Neural progenitor cell (in vitro differentiated cells): ENCODE data around the gene PDGFRA. TPM values are rescaled to one million over a fixed set of nuclear protein-coding genes. Genes with fewer than 3 reads are reported as not detected.

Experiments used
- DNase-seq: peaks from one replicate; pipeline ENCODE4 v3.0.0-alpha.2; 2016; ENCODE audit warnings: low spot score
- H2AFZ ChIP-seq: fragments of 200-600 bp; sonication (generic); replicated peaks from 2 replicates; pipeline ENCODE4 v1.6.1; 2016; ENCODE audit warnings: antibody characterized with exemption
- H3F3A ChIP-seq: fragments of 200-600 bp; sonication (generic); 2 replicates; pipeline ENCODE4 v1.6.1; 2016; ENCODE audit warnings: antibody characterized with exemption, low read depth
- H3K27ac ChIP-seq: fragments of 200-600 bp; sonication (generic); 2 replicates; pipeline ENCODE4 v1.5.1; 2016; ENCODE audit warnings: mild to moderate bottlenecking
- H3K27me3 ChIP-seq: fragments of 200-600 bp; sonication (generic); 2 replicates; pipeline ENCODE4 v1.6.1; 2016; ENCODE audit warnings: mild to moderate bottlenecking, moderate library complexity
- H3K36me3 ChIP-seq: fragments of 200-600 bp; sonication (generic); 2 replicates; pipeline ENCODE4 v1.5.1; 2016
- H3K4me1 ChIP-seq: fragments of 200-600 bp; sonication (generic); 2 replicates; pipeline ENCODE4 v1.6.1; 2016; ENCODE audit warnings: mixed run types
- H3K4me2 ChIP-seq: fragments of 200-600 bp; sonication (generic); 2 replicates; pipeline ENCODE4 v1.6.1; 2016
- H3K4me3 ChIP-seq: fragments of 200-600 bp; sonication (generic); 2 replicates; pipeline ENCODE4 v1.5.1; 2016
- H3K79me2 ChIP-seq: fragments of 200-600 bp; sonication (generic); 2 replicates; pipeline ENCODE4 v1.6.1; 2016; ENCODE audit warnings: low read depth
- H3K9ac ChIP-seq: fragments of 200-600 bp; sonication (generic); 2 replicates; pipeline ENCODE4 v1.6.1; 2016
- H3K9me3 ChIP-seq: fragments of 200-600 bp; sonication (generic); 2 replicates; pipeline ENCODE4 v1.5.1; 2016; ENCODE audit warnings: low read depth
- H4K20me1 ChIP-seq: fragments of 200-600 bp; sonication (generic); 2 replicates; pipeline ENCODE4 v1.6.1; 2016; ENCODE audit warnings: low read depth
- H3K27ac Mint-ChIP-seq: 3 replicates; pipeline ENCODE4 v1.8.0; 2021; ENCODE audit warnings: mixed read lengths
- H3K27me3 Mint-ChIP-seq: 2 replicates; pipeline ENCODE4 v1.8.0; 2022; ENCODE audit warnings: low read depth, mild to moderate bottlenecking, inconsistent platforms, moderate library complexity, mixed read lengths; ENCODE audit not compliant: insufficient read depth
- H3K36me3 Mint-ChIP-seq: 3 replicates; pipeline ENCODE4 v1.8.0; 2021; ENCODE audit warnings: mixed read lengths
- H3K4me1 Mint-ChIP-seq: 3 replicates; pipeline ENCODE4 v1.8.0; 2021; ENCODE audit warnings: mixed read lengths
- H3K4me3 Mint-ChIP-seq: 3 replicates; pipeline ENCODE4 v1.8.0; 2021; ENCODE audit warnings: mild to moderate bottlenecking, moderate library complexity, mixed read lengths
- H3K9me3 Mint-ChIP-seq: 3 replicates; pipeline ENCODE4 v1.8.0; 2020; ENCODE audit warnings: mixed read lengths
- EZH2 ChIP-seq: fragments of 200-600 bp; sonication (generic); IDR thresholded peaks from 2 replicates; pipeline ENCODE4 v1.6.1; 2017; ENCODE audit warnings: antibody characterized with exemption, mild to moderate bottlenecking, moderate library complexity
- EZH2phosphoT487 ChIP-seq: fragments of 200-600 bp; sonication (generic); IDR thresholded peaks from 2 replicates; pipeline ENCODE4 v1.6.1; 2017; ENCODE audit warnings: antibody characterized with exemption
- total RNA-seq: library from RNA; depleted of rRNA; stranded (reverse); fragments of >200 nt; gene quantifications from 2 replicates; pipeline ENCODE4 v1.2.3, GENCODE V29; 2015; ENCODE audit warnings: low replicate concordance
- TF ChIP-seq, protein P1 (sequence below): fragments of 200-600 bp; sonication (generic); IDR thresholded peaks from 2 replicates; pipeline ENCODE4 v1.5.1; 2017; ENCODE audit warnings: antibody characterized with exemption, mild to moderate bottlenecking

Gene PDGFRA
- total RNA-seq, 1 donor from 2014 or later = 2.1 TPM

DNA sequence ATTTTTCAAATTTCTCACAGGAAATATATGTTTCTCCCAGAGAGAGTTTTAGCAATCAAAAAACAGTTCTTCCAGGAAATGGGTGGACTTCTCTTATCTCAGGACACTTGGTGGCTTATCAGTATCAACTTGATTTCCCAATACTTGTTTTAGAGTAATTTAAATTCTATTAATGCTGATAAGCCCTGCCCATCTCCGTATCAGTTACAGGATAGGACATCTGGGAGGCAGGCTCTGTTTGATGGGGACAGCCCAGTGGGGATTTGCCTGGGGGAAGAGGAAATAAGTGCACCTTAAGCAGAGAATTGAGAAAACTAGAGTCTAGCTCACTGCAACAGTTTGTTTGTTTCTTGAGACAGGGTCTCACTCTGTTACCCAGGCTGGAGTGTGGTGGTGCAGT lies 43.2 kb upstream of the PDGFRA start:
- no peaks in the 10 kb centered on the region for H3K27me3 ChIP-seq
- H3K9me3 ChIP-seq = no peaks in the 10 kb centered on the region
- no peak overlapping the region for H3K4me3 Mint-ChIP-seq
- no peaks in the 10 kb centered on the region for H3K79me2 ChIP-seq
- no peak overlapping the region for H3K9ac ChIP-seq
- H3K27me3 Mint-ChIP-seq = no peaks in the 10 kb centered on the region
- H3K4me1 ChIP-seq = no peaks in the 10 kb centered on the region
- H3K36me3 Mint-ChIP-seq = no peaks in the 10 kb centered on the region
- no peak for DNase-seq
- H3K4me3 ChIP-seq = no peak overlapping the region
- H3F3A ChIP-seq = no peaks in the 10 kb centered on the region
- H3K9me3 Mint-ChIP-seq = no peaks in the 10 kb centered on the region
- no peak overlapping the region for H3K4me2 ChIP-seq
- no peaks in the 10 kb centered on the region for H4K20me1 ChIP-seq
- no peaks in the 10 kb centered on the region for H3K4me1 Mint-ChIP-seq
- no peak overlapping the region for H3K27ac Mint-ChIP-seq
- H2AFZ ChIP-seq = no peak overlapping the region
- TF ChIP-seq EZH2 (no peak), EZH2phosphoT487 (no peak)
- TF ChIP-seq, protein P1, sequence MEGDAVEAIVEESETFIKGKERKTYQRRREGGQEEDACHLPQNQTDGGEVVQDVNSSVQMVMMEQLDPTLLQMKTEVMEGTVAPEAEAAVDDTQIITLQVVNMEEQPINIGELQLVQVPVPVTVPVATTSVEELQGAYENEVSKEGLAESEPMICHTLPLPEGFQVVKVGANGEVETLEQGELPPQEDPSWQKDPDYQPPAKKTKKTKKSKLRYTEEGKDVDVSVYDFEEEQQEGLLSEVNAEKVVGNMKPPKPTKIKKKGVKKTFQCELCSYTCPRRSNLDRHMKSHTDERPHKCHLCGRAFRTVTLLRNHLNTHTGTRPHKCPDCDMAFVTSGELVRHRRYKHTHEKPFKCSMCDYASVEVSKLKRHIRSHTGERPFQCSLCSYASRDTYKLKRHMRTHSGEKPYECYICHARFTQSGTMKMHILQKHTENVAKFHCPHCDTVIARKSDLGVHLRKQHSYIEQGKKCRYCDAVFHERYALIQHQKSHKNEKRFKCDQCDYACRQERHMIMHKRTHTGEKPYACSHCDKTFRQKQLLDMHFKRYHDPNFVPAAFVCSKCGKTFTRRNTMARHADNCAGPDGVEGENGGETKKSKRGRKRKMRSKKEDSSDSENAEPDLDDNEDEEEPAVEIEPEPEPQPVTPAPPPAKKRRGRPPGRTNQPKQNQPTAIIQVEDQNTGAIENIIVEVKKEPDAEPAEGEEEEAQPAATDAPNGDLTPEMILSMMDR = no peak
- no peaks in the 10 kb centered on the region for H3K36me3 ChIP-seq
- H3K27ac ChIP-seq = no peak overlapping the region

DNA sequence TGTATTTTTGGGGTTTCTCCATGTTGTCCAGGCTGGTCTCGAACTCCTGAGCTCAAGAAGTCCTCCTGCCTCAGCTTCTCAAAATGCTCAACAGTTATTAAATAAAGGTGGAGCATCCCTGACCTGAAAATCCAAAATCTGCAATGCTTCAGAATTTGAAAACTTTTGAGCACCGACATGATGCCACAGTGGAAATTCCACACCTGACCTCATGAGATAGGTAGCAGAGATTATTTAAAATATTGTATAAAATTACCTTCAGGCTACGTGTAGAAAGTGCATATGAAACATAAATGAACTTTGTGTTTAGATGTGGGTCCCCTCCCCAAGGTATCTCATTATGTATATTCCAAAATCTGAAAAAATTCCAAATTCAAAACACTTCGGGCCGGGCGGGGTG lies 42.7 kb upstream of the PDGFRA start:
- no peaks in the 10 kb centered on the region for H4K20me1 ChIP-seq
- no peaks in the 10 kb centered on the region for H3K4me1 ChIP-seq
- Mint-ChIP-seq H3K27me3 (no peaks in the 10 kb centered on the region), H3K27ac (no peak overlapping the region), H3K9me3 (no peaks in the 10 kb centered on the region), H3K4me1 (no peaks in the 10 kb centered on the region), H3K36me3 (no peaks in the 10 kb centered on the region), H3K4me3 (no peak overlapping the region)
- H3K4me2 ChIP-seq = no peak overlapping the region
- no peaks in the 10 kb centered on the region for H3F3A ChIP-seq
- no peaks in the 10 kb centered on the region for H3K9me3 ChIP-seq
- no peaks in the 10 kb centered on the region for H3K79me2 ChIP-seq
- no peak overlapping the region for H3K9ac ChIP-seq
- H3K27me3 ChIP-seq = no peaks in the 10 kb centered on the region
- no peaks in the 10 kb centered on the region for H3K36me3 ChIP-seq
- no peak overlapping the region for H3K27ac ChIP-seq
- no peak for DNase-seq
- no peak for TF ChIP-seq EZH2
- no peak overlapping the region for H2AFZ ChIP-seq
- H3K4me3 ChIP-seq = no peak overlapping the region

DNA sequence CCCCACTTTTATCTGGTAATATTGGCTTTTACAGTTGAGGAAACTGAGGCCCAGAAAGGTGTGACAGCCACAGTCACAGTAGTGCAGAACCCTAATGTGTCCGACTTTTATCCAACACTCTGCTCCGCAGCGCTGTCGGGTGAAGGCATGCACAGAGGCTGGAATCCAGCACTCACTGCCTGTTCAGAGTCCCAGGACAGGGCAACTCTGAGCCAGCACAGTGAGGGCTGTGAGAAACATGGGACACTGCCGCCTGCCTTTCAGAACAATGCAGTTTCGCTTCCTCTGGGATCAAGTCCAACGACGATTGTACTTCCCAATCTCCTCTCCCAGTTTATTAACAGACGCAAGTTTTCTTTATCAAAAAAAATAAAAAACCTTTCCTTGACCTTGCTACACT lies 41.9 kb upstream of the PDGFRA start:
- H3K27me3 Mint-ChIP-seq = no peaks in the 10 kb centered on the region

DNA sequence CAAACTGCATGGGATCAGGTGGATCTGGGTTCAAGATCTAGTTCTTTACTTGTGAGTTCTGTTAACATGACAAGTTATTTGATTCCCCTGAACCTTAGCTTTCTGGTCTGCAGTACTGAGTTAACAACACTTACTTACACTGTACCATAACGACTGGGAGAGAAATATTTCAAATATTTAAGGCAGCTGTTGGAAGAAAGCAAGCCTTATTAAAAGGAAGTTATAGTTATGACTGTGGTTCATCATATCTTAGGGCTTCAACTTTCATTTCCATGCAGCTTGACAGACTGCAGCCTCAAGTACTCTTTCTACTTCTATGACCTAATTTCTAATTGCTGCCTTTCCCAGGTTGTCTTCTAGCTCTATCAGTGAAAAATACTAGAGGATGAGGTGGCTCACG lies 40.0 kb upstream of the PDGFRA start:
- no peak for DNase-seq
- H3K4me1 Mint-ChIP-seq = no peaks in the 10 kb centered on the region
- H3K27ac Mint-ChIP-seq = no peak overlapping the region
- Histone ChIP-seq H3K9me3 (no peaks in the 10 kb centered on the region), H3K4me3 (no peak overlapping the region), H3K36me3 (no peaks in the 10 kb centered on the region), H3K4me1 (no peaks in the 10 kb centered on the region), H4K20me1 (no peaks in the 10 kb centered on the region), H3K4me2 (no peak overlapping the region), H3K27ac (no peak overlapping the region), H3F3A (no peaks in the 10 kb centered on the region), H3K9ac (no peak overlapping the region), H3K27me3 (no peaks in the 10 kb centered on the region), H3K79me2 (no peaks in the 10 kb centered on the region), H2AFZ (no peak overlapping the region)
- H3K36me3 Mint-ChIP-seq = no peaks in the 10 kb centered on the region
- peaks cover 3% of the 10 kb centered on the region for H3K9me3 Mint-ChIP-seq
- H3K27me3 Mint-ChIP-seq = peaks cover 2% of the 10 kb centered on the region
- H3K4me3 Mint-ChIP-seq = no peak overlapping the region
- TF ChIP-seq EZH2 (no peak), EZH2phosphoT487 (no peak)
- TF ChIP-seq, protein P1 = no peak

More for the DNA sequence above, 41.9 kb upstream of the PDGFRA start:
- Histone ChIP-seq H3K9me3 (no peaks in the 10 kb centered on the region), H4K20me1 (no peaks in the 10 kb centered on the region), H3K4me1 (no peaks in the 10 kb centered on the region), H3K79me2 (no peaks in the 10 kb centered on the region), H3K9ac (no peak overlapping the region), H3K4me2 (no peak overlapping the region), H2AFZ (no peak overlapping the region), H3F3A (no peaks in the 10 kb centered on the region), H3K4me3 (no peak overlapping the region), H3K27me3 (no peaks in the 10 kb centered on the region), H3K36me3 (no peaks in the 10 kb centered on the region), H3K27ac (no peak overlapping the region)
- no peak for DNase-seq
- H3K4me3 Mint-ChIP-seq = no peak overlapping the region
- no peak for TF ChIP-seq EZH2
- TF ChIP-seq EZH2phosphoT487 = no peak
- no peaks in the 10 kb centered on the region for H3K9me3 Mint-ChIP-seq
- H3K27ac Mint-ChIP-seq = no peak overlapping the region
- no peaks in the 10 kb centered on the region for H3K36me3 Mint-ChIP-seq
- H3K4me1 Mint-ChIP-seq = no peaks in the 10 kb centered on the region
